Measurements from ENCODE around the gene CYP2W1. TPM values are rescaled to one million over a fixed set of nuclear protein-coding genes. Genes with fewer than 3 reads are reported as not detected.

CYP2W1 gene
- total RNA-seq, 1 donor from 2014 or later, result not detected

- Mint-ChIP-seq H3K36me3 (ENCODE audit: unreplicated experiment) (no peaks in the 10 kb centered on the region), H3K4me1 (ENCODE audit: unreplicated experiment) (peaks cover 11% of the 10 kb centered on the region), H3K27me3 (ENCODE audit: unreplicated experiment) (peaks cover 22% of the 10 kb centered on the region), H3K4me3 (ENCODE audit: unreplicated experiment) (no peak overlapping the region), H3K9me3 (ENCODE audit: unreplicated experiment) (peaks cover 19% of the 10 kb centered on the region), H3K27ac (ENCODE audit: unreplicated experiment) (no peak overlapping the region)
- DNase-seq (ENCODE audit: extremely low spot score, unreplicated experiment), result no peak
- TF ChIP-seq CTCF (IDR thresholded peaks at IDR 0.05), result no peak
These were observed 46.5 kb upstream of the CYP2W1 start for GRCh38 chr7:936386-937054.

DNA sequence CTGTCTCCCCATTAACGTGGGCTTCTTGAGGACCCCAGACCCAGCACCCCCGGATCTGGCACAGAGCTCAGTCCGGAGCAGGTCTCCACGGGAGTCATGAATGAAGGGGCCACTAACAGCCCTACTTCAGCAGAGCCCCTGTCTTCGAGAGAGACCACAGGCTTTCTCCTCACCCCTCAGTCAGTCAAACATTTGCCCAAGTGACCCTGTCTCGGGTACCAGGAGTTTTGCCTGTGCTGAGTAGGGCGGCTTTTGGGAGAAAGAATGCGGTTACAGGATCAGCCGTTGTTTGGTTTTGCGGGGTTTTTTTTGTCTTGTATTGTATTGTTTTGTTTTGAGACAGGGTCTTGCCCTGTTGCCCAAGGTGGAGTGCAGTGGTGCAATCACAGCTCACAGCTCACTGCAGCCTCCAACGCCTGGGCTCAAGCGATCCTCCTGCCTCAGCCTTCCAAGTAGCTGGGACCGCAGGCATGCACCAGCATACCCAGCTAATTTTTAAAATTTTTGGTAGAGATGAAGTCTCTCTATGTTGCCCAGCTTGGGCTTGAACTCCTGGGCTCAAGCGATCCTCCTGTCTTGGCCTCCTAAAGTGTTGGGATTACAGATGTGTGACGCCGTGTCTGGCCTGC is 45.0 kb upstream of the CYP2W1 start:
- H3K9me3 Mint-ChIP-seq (ENCODE audit: unreplicated experiment), result peaks cover 24% of the 10 kb centered on the region
- peaks cover 11% of the 10 kb centered on the region for H3K4me1 Mint-ChIP-seq (ENCODE audit: unreplicated experiment)
- DNase-seq (ENCODE audit: extremely low spot score, unreplicated experiment), result no peak
- H3K36me3 Mint-ChIP-seq (ENCODE audit: unreplicated experiment), result no peaks in the 10 kb centered on the region
- peaks cover 23% of the 10 kb centered on the region for H3K27me3 Mint-ChIP-seq (ENCODE audit: unreplicated experiment)
- no peak for TF ChIP-seq CTCF (IDR thresholded peaks at IDR 0.05)
- H3K4me3 Mint-ChIP-seq (ENCODE audit: unreplicated experiment), result no peak overlapping the region
- H3K27ac Mint-ChIP-seq (ENCODE audit: unreplicated experiment), result no peak overlapping the region

GRCh38 chr7:938546-939185 is 44.3 kb upstream of the CYP2W1 start:
- no peaks in the 10 kb centered on the region for H3K36me3 Mint-ChIP-seq (ENCODE audit: unreplicated experiment)

DNA sequence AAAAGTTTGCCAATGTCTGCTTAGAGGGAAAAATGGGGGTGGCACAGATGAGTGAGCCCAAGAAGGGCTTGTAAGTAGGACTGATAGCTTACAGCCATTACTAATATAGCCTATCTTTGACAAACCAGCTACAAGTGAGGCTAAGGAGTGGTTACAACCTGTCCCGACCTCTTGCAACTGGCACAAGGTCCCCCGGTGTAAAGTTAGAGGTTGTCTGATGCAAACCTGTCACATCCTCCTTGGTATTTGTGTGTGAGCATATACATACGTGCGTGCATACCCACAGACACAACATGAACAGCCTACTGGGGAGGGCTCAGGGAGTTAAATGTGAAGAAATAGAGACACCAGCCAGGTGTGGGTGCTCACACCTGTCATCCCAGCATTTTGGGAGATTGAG is 43.1 kb upstream of the CYP2W1 start:
- H3K27ac Mint-ChIP-seq (ENCODE audit: unreplicated experiment), result no peak overlapping the region
- H3K4me3 Mint-ChIP-seq (ENCODE audit: unreplicated experiment), result no peak overlapping the region
- H3K36me3 Mint-ChIP-seq (ENCODE audit: unreplicated experiment), result no peaks in the 10 kb centered on the region
- peaks cover 23% of the 10 kb centered on the region for H3K27me3 Mint-ChIP-seq (ENCODE audit: unreplicated experiment)
- peaks cover 11% of the 10 kb centered on the region for H3K4me1 Mint-ChIP-seq (ENCODE audit: unreplicated experiment)
- no peak for TF ChIP-seq CTCF (IDR thresholded peaks at IDR 0.05)
- no peak for DNase-seq (ENCODE audit: extremely low spot score, unreplicated experiment)
- H3K9me3 Mint-ChIP-seq (ENCODE audit: unreplicated experiment), result peaks cover 24% of the 10 kb centered on the region

More at GRCh38 chr7:938546-939185, 44.3 kb upstream of the CYP2W1 start:
- no peak overlapping the region for H3K27ac Mint-ChIP-seq (ENCODE audit: unreplicated experiment)
- DNase-seq (ENCODE audit: extremely low spot score, unreplicated experiment), result no peak
- H3K4me3 Mint-ChIP-seq (ENCODE audit: unreplicated experiment), result no peak overlapping the region
- TF ChIP-seq CTCF (IDR thresholded peaks at IDR 0.05), result no peak
- H3K27me3 Mint-ChIP-seq (ENCODE audit: unreplicated experiment), result peaks cover 23% of the 10 kb centered on the region
- H3K4me1 Mint-ChIP-seq (ENCODE audit: unreplicated experiment), result peaks cover 11% of the 10 kb centered on the region
- H3K9me3 Mint-ChIP-seq (ENCODE audit: unreplicated experiment), result peaks cover 24% of the 10 kb centered on the region

All from osteocyte (in vitro differentiated cells).